HEK293 (cell line): ENCODE data around the gene AATF.

Experiments used
- ATF2 ChIP-seq: fragments of 450-650 bp; formaldehyde crosslinking; IDR thresholded peaks from 2 replicates; pipeline ENCODE4 v1.5.1; 2016; ENCODE audit warnings: missing biosample characterization, missing genetic modification characterization, low read depth
- BCL11A ChIP-seq: fragments of 450-650 bp; formaldehyde crosslinking; IDR thresholded peaks from 2 replicates; pipeline ENCODE4 v1.5.1; 2016; ENCODE audit warnings: low read depth, missing biosample characterization, missing genetic modification characterization
- CTCF ChIP-seq: fragments of 450-650 bp; formaldehyde crosslinking; IDR thresholded peaks from 2 replicates; pipeline ENCODE4 v1.5.1; 2016; ENCODE audit warnings: missing biosample characterization, missing genetic modification characterization
- ZBTB21 ChIP-seq: fragments of 450-650 bp; formaldehyde crosslinking; IDR thresholded peaks from 2 replicates; pipeline ENCODE4 v1.5.1; 2017; ENCODE audit warnings: missing biosample characterization, missing genetic modification characterization
- ZEB2 ChIP-seq: fragments of 450-650 bp; formaldehyde crosslinking; IDR thresholded peaks from 2 replicates; pipeline ENCODE4 v1.5.1; 2016; ENCODE audit warnings: missing biosample characterization, missing genetic modification characterization
- ZNF223 ChIP-seq: fragments of 450-650 bp; formaldehyde crosslinking; IDR thresholded peaks from 2 replicates; pipeline ENCODE4 v1.5.1; 2016; ENCODE audit warnings: missing biosample characterization, missing genetic modification characterization
- ZNF24 ChIP-seq: fragments of 450-650 bp; formaldehyde crosslinking; IDR thresholded peaks from 2 replicates; pipeline ENCODE4 v1.5.1; 2016; ENCODE audit warnings: missing biosample characterization, missing genetic modification characterization
- ZNF404 ChIP-seq: fragments of 450-650 bp; formaldehyde crosslinking; IDR thresholded peaks from 2 replicates; pipeline ENCODE4 v1.5.1; 2017; ENCODE audit warnings: missing biosample characterization, missing genetic modification characterization
- ZNF501 ChIP-seq: fragments of 450-650 bp; formaldehyde crosslinking; IDR thresholded peaks from 2 replicates; pipeline ENCODE4 v1.5.1; 2016; ENCODE audit warnings: missing biosample characterization, missing genetic modification characterization
- ZNF677 ChIP-seq: fragments of 450-650 bp; IDR thresholded peaks from 2 replicates; pipeline ENCODE4 v1.5.0; 2018; ENCODE audit warnings: missing biosample characterization, mild to moderate bottlenecking, missing genetic modification characterization, moderate library complexity
- TF ChIP-seq, protein P1 (sequence below): fragments of 450-650 bp; formaldehyde crosslinking; IDR thresholded peaks from 2 replicates; pipeline ENCODE4 v1.5.1; 2016; ENCODE audit warnings: missing biosample characterization, missing genetic modification characterization

DNA sequence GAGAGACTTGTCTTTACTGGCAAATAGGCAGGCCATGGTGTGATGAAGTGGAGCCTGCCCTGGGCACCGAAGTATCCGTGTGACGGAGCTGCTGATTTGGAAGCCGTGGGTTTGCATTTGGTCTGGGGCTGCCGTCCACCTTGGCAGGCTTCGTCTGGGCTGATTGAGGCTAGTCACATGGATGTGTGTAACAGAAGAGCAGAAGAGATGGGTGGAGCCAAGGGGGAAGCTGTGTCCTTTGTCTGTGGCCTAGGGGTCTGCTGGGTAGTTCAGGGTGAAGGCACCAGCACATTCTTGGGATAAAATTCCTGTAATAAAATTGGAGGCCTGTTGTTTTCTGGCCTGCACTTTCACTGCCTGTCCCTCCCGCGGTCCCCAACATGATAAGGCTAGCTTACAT, 106.1 kb downstream of the AATF start:
- TF ChIP-seq ZBTB21 (tag by site-specific recombination) (no peak), ZNF24 (tag by site-specific recombination) (no peak), CTCF (tag by site-specific recombination) (no peak), BCL11A (no peak), ATF2 (tag by site-specific recombination) (no peak), ZNF501 (tag by site-specific recombination) (no peak), ZNF677 (tag by site-specific recombination) (no peak), ZEB2 (tag by site-specific recombination) (no peak), ZNF404 (tag by site-specific recombination) (no peak), ZNF223 (no peak)
- TF ChIP-seq, protein P1, sequence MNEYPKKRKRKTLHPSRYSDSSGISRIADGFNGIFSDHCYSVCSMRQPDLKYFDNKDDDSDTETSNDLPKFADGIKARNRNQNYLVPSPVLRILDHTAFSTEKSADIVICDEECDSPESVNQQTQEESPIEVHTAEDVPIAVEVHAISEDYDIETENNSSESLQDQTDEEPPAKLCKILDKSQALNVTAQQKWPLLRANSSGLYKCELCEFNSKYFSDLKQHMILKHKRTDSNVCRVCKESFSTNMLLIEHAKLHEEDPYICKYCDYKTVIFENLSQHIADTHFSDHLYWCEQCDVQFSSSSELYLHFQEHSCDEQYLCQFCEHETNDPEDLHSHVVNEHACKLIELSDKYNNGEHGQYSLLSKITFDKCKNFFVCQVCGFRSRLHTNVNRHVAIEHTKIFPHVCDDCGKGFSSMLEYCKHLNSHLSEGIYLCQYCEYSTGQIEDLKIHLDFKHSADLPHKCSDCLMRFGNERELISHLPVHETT (tag by site-specific recombination), result no peak
